HK-2 (cell line): ENCODE data around the gene THSD4.

Source experiments
- DNase-seq: peaks from one replicate; pipeline ENCODE4 v3.0.0-alpha.2; 2018; ENCODE audit not compliant: unreplicated experiment

THSD4 gene

DNA sequence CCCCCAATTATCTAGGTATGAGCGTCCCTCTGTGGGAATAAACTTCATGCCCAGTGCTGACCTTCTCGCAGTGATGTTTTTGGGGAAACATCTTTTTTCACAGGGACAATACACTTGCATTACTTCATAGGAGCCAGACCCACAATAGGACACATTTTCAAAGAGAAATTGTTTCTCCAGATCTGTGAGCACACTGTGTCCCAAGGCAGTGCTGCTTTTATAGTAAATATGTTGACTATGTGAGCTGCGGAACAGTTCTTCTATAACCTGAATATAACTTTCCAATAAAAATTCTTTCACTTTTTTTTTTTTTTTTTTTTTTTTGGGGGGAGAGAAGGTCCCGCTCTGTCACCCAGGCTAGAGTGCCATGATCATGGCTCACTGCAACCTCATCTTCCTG lies 17.4 kb upstream of the THSD4 start:
- no peak for DNase-seq

DNA sequence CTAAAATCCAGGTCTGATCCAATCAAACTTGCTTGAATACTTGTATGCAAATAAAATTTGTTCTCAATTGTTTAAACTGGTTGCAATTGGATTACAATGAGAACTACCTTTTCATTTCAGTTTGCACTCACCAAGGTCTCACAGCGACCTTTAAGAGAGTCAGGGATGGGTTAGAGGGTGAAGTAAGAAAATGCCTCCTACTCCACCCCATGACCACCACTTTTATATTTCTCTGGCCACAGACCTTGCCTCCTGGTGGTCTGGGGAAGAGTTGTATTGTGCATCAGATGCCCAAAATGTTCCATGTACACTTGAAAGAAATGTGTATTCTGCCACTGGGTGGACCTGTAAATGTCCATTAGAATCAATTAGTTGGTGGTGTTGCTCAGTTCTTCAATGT lies 16.4 kb upstream of the THSD4 start:
- DNase-seq = no peak

DNA sequence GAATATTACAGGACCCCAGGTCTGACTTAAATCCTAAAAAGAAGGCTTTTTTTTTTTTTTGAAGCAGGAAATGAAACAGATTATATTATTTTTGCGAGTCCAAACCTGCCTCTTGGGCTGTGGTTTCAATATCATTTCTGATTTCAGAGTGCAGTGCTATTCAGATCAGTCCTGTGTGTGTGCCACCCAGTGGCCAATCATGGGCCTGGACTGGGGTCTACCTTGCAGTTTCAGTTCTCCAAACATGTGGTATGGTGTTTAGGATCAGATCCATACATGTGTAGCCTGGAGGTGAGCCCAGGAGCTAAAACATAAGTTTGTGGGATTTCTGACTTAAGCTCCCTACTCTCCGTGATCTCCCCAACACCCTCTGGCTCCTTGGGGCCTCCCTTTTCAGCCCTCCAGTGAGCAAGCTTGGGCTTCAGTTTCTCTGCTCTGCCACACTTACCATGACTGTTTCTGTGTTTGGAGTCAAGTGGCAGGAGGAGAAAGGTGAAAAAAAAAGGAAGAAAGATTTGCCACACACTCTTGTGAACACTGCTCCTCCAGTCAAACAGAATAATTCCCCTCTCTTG lies 12.1 kb upstream of the THSD4 start:
- DNase-seq = no peak

DNA sequence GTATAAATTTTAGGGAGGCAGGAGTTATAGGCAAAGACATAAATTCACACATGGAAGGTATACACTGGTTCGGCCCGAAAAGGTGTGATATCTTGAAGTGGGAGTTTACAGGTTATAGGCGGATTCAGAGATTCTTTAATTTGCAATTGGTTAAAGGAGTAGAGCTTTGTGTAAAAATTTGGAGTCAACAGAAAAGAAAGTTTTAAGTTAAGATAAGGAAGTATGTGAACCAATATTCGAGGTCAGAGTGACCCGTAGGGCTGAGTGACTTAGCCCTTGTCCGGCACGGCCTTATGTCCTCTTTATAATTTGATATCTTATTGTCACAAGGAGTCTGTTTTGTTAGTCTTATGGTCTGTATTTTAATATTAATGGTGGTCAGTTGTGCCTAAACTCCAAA lies 10.6 kb upstream of the THSD4 start:
- DNase-seq = no peak

DNA sequence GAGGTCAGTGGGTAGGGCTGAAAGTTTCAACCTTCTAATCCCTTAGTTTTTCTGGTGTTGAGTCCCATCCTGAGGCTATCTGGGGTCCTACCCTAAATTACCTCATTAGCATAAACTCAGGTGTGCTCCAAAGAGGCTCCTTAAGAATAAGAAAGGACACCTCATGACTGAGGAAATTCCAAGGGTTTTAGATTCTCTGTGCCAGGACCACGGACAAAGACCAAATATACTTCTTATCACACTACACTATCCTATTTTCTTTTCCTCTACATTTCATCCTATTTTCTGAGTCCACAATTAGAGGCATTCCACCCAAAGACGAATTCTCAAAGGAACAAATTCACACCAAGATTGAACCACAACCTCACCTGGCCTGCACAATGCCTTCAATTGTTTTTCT lies 9.8 kb upstream of the THSD4 start:
- DNase-seq = no peak

DNA sequence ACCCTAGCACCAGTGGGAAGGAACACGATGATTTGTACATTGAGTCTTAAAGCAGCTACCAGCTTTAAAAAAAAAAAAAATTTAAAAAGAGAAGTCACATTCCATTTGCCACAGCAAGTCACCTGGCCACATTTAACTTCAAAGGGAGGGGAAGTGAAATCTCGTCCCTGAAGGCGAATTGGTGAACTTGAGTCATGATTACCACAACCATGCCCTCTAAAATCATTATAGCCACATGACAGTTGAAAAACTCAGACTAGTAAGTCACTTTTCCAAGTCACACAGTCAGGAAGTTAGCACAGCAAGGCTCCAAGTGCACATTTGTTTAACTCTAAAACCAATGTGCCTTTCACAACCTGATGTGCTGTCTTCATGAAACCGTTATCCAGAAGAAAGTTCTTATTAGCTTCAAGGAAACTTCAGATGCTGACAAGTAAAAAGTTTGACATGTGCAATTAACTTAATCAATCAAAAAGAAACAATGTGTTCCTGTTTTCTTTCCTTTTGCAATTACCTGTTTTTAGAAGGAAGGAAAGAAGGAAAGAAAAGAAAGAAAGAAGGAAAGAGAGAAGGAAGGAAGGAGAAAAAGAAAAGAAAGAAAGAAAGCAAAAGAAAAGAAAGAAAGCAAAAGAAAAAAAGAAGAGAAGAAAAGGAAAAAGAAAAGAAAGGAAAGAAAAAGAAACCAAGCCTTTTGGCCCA lies 8.3 kb upstream of the THSD4 start:
- DNase-seq = no peak

DNA sequence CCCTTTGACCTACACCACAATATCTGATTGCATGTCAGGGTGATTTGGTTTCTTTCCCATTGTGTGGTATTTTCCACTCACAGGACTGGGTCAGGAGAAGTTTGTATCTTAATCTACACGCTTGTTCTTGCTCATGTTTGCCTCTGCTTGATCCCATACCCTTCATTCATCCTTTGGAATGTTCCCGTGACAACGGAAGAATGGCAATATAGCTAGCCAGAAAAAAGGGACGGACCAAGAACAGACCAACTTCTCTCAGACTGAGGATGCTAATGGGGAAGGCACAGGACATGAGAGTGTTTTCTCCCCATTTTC lies 7.8 kb upstream of the THSD4 start:
- DNase-seq = no peak

DNA sequence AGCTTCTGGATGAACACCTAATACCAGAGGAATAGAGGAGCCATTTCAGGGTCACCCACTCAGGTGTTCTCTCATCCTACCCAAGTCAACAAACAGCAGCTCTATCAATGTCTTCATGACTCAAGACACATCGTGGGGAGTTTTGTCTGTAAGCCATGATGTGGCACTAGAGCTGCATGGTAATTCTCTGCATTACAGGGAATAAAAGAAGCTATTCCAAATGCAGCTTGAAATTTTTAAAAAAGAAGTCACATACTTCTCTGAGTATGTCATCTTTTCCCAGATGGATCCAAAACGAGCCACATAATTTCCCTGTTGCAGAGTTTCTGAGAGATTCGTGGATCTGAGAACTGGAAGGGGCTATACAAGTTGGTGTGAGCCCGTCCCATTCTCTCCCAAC lies 6.1 kb upstream of the THSD4 start:
- no peak for DNase-seq

DNA sequence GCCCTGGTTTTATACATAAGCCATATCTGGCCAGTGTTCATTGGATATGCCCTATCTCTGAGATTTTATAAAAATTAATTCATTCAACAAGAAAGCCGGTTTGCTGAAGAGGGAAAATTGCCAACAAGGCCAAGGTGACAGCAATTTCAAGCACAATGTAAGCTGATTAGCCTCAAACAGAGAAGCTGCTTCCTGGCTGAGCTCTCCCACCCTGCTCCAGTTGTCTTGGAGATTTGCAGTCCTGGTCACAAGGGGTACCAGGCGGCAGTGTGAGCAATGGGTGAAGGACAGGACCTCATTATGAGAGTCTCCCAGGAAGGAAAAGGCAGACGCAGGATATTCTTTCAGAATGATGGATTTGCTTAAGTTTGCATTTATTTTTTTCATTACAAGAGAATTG lies 5.4 kb upstream of the THSD4 start:
- no peak for DNase-seq

DNA sequence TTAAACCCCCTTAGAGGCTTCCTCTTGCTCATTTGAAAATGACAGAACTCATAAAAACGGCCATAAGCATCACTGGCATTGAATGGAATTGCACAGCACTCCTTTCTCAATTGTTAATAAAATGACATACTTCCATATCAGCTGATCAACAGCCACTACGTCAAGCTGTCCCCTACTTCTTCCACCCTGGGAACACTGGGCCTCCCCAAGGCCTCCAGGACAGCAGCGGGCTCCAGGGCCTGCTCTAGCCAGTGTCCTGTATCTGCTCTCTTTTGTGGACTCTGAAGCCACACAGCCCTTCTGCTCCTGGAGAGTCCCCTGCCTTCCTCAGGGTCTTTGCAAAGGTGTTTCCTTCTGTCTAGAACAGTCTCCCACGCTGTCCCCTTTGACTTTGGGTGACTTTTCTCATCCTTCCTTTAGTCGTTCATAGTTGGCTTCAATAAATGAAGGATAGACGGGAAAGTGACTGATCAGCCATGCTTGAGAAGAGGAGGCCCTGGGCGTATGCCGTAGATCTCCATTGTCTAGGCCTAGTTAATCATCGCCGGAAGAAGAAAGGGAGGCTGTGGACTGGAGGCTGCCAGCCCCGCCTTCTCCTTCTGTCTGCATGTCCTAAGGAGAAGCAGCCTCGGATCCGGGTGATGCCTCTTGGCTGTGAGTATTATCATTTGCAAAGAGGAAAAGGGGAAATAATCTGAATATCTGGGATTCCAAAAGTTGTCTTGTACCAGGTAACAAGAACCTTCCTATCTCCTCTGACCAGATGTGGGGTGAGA lies 4.7 kb upstream of the THSD4 start:
- DNase-seq = no peak

DNA sequence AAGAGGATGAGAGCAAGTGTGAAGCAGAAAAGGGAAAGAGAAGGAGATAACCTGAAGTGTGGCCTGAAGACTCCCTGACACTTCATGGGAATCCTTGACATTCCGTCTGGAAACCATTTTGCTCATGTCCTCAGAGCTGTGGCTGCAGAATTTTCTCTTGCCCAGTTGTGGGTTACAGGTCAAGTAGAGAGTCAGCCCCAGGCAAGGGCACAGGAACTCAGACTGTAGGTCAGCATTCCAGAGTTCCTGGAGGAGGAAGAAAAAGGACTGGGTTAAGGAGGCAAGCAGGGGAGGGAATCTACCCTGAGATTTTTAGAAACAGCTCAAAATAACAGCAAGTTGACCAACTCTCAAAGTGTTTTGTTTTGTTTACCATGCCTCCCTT lies 4.1 kb upstream of the THSD4 start:
- DNase-seq = no peak

DNA sequence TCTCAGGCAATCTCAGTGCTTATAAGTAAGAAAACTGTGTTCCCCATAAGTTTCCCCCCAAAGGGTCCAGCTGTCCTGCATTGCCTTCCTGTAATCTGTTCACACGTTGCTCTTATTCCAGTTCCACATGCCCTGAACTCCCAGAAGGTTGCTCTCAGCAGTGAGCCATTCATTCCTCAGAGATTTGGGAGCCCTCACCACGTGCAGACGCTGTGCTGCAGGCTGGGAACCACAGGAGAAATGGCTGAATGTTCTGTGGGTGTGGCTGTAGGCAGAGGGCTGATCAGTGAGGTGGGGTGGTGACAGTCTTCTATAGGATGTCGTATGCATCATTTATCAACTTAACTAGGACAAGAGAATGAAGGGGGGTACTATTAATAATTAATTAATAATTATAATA lies 3.3 kb upstream of the THSD4 start:
- no peak for DNase-seq

DNA sequence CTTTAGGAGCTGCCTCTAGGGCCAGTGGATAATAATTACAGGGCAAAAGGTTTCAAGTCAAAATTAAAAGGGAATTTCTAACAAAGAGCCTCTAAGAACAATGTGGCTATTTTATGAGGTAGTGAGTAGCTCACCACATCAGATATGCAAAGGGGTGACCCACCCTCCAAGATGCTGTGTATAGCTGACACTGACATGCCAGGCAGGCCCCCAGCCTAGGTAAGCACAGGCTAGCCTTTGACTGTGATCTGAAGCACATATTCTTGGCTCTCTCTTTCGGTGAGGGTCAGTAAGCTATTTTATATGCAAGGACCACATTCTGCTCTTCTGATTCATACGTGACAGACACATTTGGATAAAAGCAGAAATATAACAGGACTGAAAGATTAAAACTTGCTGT lies 2.8 kb upstream of the THSD4 start:
- no peak for DNase-seq

DNA sequence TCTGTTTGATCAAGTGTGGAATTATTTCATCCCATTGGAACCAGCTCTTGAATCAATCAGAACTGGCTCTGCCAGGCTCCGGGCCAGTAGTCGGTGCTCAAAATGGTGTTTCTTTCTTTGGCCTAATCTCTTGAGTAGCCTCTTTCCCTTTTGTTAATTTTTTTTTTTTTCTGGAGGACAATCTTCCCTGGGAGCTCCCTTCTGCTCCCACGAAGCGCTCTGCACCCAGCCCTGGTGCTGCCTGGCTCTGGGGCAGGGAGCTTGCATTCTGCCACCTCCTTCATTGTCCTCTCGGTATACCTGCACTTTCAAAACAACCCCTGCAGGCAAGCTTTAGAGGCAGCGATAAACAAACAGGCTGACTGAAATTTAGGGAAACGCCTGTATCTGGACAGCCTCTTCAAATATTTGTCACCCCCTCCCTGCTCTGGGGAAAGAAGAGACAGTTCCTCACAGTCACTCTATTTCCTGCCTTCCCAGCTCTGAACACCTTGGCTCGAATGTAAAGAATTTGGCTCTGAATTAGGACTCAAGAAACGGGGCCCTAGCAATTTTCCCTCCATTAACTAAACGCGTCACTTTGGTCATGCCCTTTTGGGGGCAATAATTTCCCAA lies 1.1 kb upstream of the THSD4 start:
- no peak for DNase-seq

DNA sequence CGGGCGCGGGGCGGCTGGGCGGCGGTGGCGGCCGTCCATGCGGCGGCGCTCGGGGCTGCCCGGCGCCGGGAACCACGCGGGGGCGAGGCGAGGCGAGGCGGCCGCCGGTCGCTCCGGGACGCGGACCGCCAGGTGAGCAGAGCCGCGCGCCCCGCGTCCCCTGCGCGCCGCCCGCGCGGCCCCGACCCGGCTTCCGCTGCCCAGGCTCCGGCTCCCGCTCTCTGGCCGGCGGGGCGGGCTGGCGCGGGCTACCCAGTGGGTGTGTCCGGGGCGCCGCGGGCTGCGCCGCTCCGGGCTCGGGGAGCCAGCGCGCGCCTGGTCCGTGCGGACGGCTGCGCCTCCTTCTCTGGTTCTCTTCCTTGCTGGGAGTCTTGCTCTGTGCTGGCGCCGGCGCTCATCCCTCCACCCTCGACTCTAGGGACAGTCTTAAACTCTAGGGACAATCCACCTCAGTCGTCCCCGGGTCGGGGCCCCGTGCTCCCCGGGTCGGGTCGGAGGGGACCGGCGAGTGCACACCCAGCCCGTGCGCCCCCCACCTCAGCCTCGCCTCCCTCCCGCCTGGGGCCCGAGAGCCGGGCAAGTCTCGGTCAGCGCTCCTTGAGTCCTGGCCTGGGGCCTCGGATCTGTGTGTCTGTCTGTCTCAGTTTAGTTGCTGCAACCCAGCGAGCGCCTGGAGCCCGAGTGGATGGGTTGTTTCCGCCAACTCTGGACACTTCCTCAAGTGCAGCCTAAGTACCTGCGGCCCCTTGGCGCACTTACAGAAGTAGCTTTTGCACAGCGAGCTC lies 488 bp downstream of the THSD4 start:
- peak; percentile 56 for DNase-seq

DNA sequence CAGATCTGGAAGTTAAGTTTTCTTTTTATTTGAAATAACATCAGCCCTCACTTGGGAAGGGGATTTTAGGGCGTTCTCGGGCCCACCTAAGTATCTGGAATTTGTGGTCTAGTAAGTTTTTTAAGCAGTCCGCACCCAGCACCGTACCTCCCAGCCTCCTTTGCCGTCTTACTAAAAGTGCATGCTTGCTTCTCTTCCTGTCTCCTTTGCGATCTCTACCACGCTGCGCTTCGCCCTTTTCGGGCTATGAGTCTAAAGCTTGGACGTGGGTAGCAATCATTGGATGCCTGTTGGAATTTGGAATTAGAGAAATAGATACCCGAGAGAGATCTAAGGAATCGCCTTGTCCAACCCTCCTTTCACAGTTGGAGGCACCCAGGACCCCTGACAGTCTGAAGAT lies 1.1 kb downstream of the THSD4 start:
- no peak for DNase-seq

DNA sequence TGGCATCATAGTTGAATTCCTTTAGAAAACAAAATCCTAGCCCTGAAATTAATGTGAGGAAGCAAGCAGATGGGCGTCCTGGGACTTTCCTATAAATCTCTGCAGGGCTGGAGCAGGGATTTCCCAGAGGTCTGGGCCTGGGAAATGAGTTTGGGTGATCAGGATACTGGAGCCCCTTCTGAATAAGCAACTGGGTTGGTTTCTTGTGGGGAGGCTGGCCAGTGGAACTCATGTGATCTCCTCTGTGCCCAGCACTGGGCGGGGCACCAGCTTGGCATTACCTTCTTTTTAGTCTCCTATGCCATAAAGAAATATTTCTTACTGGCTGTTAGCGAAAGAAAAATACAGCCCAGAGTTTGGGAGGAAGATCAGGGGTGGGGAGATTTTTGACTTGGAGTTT lies 1.7 kb downstream of the THSD4 start:
- DNase-seq = no peak

DNA sequence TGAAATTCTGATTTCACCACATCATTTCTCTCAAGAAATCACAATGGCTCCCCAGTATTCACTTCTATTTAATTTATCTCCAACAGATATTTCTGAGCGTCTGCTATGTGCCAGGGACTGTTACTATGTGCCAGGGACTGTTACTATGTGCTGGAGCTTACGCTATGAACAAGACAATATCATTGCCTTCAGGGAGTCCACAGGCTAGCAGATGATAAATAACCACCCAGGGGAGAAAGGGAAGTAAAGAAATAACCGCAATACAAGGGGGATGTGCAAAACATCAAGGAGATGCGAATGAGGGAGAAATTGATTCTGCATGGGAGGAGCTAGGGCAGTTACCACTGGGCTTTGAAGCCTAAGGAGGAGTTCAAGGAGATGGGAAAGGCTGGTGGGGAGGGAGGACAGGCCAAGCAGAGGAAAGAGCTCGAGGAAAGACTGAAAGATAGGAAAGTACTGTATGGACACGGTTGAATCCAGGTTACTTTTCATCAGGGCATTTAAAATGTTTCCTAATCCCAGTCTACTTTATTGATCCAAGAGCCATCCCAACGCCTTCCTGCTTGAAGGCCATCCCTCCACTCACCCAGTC lies 2.5 kb downstream of the THSD4 start:
- DNase-seq = no peak

DNA sequence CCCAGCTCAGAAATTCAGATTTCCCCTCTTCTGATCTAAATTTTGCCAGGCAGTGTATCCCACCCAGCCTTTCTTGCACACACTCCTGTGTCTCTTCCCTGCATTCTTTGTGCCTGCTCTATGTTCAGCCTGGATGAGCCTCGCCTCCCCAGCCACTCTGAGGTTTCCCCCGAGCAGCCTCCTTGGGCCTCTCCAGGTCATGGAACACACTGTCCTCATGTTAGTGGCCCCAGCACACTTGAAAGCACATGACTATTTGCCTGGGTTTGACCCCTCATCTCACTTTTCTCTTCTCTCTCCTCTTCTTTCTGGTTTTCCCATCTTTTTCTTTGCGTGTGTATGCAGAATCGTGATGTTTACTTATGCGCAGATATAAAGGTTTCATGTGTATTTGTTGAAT lies 3.1 kb downstream of the THSD4 start:
- DNase-seq = no peak

DNA sequence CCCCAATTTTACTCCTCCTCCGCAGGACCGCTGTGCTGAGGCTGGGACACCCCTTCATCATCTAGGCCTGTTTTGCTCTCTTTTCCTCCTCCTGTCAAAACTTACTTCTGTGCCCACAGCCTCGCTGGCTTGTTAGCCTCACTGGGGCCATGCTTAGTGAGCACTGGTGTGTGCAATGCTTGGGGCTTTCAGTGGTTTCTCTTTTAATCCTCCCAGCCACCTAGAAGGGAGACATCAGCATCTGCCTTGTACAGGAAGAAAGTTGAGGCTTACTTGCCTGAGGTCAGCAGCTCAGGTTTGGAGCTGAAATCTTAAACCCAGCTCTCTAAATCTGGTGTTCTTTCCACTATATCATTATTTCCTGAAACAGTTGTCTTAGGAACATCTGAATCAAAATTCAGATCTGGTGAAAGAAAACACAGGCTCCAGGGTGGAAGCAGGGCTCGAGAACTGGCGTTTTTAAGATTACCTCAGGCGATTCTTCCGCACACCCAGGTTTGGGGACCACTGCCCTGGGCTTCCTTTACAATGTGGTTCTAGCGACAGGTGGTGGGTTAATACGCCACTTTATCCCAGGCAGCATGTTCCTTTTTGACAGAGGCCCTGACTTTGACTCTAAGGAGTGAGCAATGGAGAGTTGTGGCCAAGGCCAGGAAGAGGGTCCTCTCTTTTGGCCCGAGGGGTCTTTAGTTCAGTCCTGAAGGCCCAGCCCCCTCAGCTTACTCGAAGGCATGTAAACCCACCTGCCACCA lies 3.8 kb downstream of the THSD4 start:
- no peak for DNase-seq

DNA sequence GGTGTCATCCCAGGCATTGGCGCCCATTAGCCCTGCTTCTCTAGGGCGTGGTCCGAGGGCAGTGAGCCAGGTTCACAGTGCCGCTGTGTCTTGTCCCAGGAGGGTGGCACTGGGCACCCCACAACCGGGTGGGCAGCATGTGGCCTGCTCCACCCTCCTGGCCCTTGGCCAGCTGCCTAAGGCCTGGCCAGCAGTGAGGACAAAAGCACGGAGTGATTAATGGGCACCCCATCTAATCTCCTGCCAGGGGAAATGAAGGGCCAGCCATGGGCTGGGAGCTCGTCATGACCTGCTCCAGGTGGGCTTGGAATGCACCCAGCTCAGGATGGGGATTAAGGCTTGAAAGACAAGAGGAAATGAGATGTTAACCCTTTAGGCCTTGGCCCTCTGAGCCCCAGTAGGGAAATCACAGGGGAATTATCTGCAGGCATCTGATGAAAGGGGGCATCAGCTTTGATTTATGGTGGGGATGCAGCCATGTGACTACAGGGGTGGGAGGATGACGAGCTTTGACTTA lies 5.2 kb downstream of the THSD4 start:
- DNase-seq = no peak
